ENCODE measurements around the gene NAV2.
A peak's percentile ranks its signal among the peaks of the same experiment; 100 is the strongest.

NAV2 gene

DNA sequence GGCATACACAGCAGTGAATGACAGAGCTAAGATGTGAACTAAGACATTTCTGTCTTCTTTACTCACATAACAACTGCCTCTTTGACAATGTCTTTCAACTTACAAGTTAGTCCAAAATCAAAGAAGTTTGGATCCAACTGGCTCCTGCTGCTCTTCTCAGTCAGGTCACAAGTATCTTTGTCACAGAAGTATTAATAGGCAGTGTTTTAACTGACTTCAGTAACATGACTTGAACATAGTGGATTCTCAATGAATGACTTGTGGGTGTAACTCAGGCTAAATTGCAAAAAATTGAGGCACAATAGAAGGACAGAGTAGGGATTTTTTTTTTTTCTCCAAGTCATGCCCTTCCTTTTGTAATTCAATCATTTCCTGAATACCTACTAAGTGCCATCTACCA is 425.0 kb downstream of the NAV2 start:
- DNase-seq = no peak

GRCh38 chr11:20138707-20139106 is 426.1 kb downstream of the NAV2 start:
- no peak for DNase-seq

DNA sequence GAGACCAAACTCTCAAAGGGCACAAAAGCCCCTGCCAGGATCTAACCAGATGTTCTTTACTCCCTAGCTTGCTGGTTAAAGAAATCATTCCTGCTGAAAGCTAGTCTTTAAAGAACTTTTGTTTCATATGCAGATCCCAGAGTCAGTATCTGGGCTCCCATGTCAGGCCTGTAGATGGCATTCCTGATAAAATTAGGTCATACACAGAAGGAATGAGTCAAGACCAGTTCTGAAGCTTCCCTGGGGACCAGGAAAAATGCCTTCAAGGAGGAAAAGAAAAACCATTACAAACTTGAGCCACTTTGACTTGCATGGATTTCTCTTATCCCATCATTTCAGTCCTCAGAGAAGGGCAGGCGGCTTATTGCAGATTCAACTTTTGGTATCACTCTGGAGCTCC is 441.7 kb downstream of the NAV2 start:
- DNase-seq = no peak

DNA sequence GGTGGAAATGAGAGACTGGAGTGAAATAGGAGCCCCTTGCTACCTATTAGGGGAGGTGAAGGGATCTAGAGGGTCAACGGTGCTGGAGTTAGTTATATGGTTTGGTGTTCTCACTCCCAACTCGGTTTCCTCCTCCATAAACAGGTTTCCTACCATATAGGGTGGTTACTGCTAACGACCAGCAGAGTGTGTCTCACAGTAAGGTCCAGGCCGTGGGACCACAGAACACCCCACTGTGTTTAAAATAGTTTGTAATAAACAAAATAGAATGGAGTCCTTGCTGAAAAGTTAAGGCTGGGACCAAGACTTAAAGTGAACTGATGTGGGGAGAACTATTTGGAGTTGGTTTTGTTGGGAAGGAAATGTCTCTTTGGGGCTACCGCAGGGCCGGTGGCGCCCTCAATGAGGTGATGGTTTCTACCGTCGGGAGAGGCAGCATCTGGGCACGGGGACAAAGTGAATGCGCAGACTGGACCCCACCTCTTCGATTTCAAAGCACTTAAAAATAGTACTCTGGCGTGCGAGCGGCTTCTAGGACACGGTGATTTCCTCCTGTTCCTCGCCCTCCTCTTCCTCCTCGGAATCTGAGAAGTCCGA is 443.1 kb downstream of the NAV2 start:
- no peak for DNase-seq

DNA sequence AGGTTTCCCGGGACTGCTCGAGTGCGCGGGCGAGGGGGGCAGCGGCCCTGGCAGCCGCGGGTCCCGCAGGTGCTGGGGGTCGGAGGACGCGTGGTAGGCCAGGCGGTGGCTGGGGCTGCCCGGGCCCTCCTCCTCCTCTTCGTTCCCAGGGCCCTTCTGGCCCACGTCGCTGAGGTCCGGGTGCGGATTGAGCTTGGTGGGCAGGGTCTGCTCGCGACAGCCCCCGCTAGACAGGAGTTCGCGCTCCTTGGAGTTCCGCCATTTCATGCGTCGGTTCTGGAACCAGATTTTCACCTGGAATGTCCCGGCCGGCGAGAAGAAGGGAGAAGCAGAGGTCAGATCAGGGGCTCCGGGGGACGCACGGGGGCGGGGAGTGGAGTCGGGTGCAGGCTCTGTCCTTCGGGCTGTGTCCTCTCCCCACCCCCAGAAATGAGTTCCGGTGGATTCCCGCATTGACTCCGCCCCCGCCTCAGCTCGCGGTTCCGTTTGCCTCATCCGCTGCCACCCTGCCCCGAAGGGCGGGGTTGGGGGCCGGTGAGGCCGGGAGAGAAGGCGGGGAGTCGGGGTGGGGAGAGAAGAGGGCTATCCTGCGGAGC is 443.7 kb downstream of the NAV2 start:
- peak; percentile 73 for DNase-seq

DNA sequence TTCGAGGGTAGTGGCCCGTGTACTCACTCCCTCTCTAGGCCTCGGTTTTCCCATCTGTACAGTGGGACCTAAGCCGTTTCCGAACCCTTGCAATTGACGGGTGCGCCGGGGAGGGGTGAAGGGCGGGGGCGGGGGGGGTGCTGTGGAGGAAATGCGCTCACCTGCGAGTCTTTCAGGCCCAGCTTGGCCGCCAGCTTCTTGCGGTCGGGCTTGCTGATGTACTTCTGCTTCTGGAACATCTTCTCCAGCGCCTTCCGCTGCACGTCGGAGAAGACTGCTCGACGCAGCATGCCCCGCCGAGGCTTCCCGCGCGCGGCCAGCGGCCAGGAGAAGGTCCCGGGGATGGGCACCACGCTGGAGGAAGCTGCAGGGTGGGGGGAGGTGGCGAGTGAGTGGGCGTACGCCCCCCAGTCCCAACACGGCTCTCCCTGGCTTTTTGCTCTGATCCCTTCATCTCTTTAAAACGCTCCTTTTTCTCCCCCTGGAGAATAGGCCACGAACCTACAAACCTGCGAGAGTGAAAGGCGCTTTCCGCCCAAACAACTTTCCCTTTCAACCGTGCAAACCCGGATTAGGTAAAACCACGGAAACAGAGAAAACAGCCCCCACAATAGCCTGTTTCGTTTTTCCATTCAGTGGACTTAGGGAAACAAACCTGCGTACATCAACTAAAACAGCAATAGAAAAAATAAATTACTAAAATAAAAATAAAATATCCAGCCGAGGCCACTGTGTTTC is 444.4 kb downstream of the NAV2 start:
- peak; percentile 63 for DNase-seq

DNA sequence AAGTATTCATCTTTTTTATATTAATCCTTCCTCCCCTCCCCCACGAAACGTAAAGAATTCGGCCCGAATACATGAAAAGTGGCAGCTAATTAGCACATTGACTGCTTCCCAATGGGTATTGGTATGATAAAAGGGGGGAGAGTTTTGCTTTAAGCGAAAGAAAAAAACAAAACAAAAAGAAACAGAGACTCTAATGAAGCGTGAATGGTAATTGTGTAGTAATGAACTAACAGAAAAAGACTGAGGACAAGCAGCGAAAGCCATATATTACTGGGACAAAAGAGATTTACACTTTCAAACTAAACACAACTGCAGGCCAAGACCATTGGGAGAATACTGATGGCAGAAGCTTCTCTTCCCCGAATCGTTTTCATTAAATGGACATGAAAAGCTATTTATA is 445.1 kb downstream of the NAV2 start:
- no peak for DNase-seq

GRCh38 chr11:20158597-20159257 is 446.1 kb downstream of the NAV2 start:
- peak; percentile 7 for DNase-seq

GRCh38 chr11:20159466-20160381 is 447.1 kb downstream of the NAV2 start:
- no peak for DNase-seq

DNA sequence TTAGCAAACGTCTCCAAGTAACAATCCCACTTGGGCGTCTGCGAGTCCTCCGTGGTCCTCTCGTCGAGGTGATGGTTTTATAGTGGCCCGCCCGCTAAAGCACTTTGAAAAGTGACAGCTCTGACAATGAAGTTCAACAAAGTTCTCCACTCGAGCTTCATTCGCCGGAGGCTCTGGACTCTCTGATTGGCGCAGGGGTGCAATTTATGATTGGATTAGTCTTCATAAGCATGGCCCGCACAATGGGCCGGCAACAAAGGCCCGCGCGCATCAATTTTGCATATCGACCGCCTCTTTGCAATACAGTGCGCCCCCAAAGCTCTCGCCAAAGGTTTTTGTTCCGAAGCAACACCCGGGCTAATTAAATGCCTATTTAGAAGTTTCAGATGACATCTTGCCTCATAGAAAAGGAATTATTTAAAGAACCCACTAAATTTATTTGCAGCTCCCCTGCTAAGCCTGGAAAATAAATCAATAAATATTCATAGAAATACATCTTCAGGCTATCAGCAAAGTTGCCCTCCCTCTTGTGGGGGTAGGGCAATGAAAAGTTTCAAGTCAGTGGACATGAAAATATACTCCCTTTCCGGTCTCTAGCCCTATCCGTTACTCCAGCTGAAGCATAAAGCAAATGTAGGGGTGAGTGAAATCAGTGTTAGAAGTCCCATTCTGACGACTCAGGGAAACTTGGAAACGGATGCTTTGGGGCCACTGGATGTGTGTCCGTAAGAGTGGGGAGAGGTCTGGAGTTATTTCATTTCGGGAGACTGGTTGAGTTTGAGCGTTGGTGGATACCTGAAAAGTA is 448.0 kb downstream of the NAV2 start, which contains the start of gene DBX1:
Gene DBX1 (minus strand): TSS at position 51 of the 805 bp plus-strand sequence. CDS start 151 bp downstream, outside the sequence.
- DNase-seq = no peak

GRCh38 chr11:20161230-20161918 is 448.7 kb downstream of the NAV2 start:
- DNase-seq = no peak

DNA sequence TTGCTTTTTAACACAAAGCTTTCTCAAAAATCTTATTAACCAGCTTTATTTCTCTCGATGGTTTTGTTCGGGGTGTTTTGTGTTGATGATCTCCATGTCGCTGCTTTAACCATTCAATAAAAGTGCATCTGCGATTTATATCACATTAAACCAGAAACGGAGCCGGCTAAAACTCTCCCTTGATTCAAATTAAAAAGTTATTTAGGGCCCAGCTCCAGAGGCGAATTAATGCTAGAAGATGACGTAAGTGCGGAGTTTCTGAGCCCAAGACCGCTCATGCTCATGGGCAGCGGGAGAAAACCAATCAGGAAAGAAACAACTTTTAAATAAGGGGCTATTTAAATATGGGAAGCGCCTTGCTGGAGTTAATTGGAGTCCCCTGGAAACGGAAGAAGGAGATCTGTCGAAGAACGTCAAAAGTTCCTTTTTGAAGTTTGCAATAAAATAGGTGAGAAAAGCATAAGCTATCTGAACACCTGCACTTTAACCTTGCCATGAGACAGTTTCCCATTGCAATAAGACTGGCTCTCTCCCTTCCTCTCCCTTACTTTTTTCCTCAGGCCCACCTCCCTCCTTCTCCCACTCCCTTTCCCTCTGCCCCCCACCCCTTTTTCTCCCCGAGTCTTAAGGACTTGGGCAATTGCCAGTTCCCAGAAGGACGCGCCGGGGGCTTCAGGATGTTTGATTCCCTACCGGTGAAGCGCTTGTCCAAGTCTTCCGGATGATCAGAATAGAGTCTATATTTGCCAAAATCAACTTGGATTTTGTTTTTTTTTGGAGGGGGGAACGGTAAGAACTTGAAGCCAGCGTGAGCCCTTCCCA is 449.5 kb downstream of the NAV2 start:
- DNase-seq = no peak

DNA sequence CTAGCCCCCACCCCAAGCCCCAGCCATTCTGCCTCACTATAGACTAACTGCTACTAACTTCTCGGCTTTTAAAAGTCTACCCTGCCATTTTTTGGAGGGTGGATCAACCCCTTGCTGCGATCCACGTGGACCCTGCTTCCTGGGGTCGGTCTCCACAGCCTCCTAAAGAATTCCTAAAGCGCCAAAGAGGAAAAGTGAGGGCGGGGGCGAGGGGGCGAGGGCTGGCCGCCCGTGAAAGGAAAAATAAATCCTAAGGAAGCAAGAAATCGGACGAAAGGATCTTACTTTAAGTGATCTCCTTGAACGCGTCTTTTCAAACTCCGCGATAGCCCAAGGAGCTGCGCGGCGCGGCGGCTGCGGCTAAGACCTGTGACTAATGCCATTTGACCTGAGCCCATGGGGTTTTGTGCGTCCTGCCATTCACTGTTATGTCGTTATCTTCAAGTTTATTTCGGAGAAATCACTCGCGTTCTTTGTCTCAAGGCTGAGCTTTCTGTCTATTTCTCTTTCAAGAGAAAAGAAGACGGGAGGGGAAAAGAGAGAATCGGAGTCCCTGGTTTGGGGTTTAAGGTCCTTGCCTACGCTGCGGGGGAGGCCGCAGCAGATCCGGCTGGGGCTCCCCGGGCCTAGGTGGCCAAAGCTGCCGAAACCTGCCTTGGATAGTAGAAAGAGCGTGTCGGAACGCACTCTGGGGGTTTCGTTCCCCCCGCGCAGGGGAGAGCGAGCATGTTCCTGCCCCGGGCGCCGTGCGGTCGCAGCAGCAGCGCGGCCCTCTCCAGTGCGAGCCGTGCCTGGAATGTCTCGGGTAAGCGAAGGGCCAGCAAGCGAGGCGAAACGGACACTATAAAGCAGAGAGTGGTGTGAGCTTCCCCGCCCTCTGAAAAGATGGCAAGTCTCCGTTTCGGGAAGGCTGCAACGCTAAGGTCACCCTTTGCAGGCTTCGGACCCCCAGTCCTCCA is 450.5 kb downstream of the NAV2 start:
- DNase-seq = peak; percentile 7

DNA sequence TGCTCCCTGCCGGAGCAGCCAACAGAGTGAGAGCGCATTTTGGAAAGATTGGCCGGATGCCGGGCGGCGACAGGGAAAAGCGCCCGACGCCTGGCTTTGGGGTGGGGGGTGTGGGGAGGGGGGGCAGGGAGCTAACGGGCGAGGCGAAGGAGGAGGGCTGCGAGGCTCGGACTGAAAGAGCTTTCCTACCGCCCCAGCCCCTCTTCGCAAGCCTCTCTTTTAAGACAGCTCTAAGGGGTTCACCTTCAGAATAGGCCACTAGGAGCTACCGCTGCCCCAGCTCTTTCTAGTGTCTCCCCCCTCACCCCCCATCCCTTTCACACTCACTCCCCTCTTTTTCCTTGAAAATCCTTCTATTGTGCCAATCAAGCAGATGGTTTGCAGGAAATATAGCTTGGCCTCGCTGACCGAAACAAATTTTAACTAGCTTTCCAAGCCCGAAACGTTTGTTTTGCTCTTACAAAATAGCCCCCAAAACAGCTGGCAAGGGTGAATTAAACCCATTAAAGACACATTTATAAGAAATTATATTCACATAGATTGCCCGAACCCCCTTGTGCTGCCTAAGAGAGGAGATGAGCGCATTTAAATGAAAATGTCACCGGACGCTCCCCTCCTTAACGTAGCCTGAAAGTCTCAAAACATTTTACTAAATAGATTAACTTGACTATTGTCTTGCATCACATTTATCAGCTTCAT is 451.3 kb downstream of the NAV2 start:
- DNase-seq = no peak
